ENCODE measurements around the gene STXBP1. TPM values are rescaled to one million over a fixed set of nuclear protein-coding genes. Genes with fewer than 3 reads are reported as not detected.
"Not testable (repeated sequence)": the region's sequence is repeated elsewhere in the genome, so short reads cannot be mapped to it uniquely, and the experiment has no call there.

Gene STXBP1
- total RNA-seq, 2 donors from 2014 or later, result 11.4 to 28.0 TPM

DNA sequence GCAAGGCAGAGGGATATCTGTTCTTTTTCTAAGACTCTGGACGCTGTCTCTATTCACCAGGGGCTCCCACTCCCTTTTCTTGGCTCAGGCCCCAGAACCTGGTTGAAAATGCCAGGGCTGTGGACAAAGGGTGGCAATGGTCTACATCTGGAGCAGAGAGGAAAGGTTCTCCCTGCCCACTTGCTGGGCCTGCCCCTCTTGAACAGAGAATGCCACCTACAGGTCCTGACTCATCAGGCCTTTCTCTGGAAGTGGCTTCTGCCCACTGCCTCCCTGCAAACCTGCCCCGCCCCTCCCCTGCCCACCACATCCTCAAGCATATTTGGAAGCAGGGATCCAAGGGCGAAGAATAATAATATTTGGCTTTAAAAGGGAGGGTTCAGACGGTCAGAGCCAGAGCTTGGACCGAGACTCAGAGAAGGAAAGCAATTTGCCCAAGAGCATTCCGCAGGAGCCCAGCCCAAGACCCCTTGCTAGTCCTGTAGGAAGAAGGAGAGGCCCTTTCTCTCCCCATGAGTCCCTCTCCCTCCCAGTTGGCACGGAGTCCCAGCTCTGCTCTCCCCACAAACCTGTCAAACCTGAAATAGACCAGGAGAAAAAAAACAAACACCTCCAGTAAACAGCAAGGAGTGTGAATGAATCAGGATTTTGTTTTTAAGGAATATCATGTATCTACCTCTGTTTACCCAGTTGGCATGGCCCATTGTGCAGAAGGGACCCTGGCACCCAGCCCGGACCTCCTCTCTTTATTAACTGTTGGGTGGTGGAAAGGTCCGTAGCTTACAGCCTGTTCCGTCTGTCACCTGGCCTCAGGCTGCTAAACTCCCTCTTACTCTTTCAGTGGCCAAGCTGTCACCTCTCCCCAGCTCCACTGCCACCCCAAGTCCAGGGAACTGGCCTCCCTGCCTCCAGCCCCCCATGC, 37.7 kb upstream of the STXBP1 start:
- ATAC-seq (peak in 1 of 2 donors; percentile 6), DNase-seq (ENCODE audit: low spot score in 2 of 2) (no peak)
- Mint-ChIP-seq H3K36me3 (no peaks in the 10 kb centered on the region), H3K9me3 (no peaks in the 10 kb centered on the region), H3K27ac (peak overlapping the region in 1 of 2 donors; percentile 71)

- DNase-seq (ENCODE audit: low spot score in 2 of 2) (no peak), ATAC-seq (no peak)
- H3K36me3 Mint-ChIP-seq, result no peaks in the 10 kb centered on the region
- H3K27ac Mint-ChIP-seq, result peak overlapping the region in 1 of 2 donors; percentile 30
- H3K9me3 Mint-ChIP-seq, result no peaks in the 10 kb centered on the region
Measured at GRCh38 chr9:127575875-127576778, 36.0 kb upstream of the STXBP1 start.

GRCh38 chr9:127577194-127577593, 34.9 kb upstream of the STXBP1 start:
- not testable (repeated sequence) for H3K27ac Mint-ChIP-seq; H3K9me3 Mint-ChIP-seq; H3K36me3 Mint-ChIP-seq; ATAC-seq; DNase-seq (ENCODE audit: low spot score in 2 of 2)

DNA sequence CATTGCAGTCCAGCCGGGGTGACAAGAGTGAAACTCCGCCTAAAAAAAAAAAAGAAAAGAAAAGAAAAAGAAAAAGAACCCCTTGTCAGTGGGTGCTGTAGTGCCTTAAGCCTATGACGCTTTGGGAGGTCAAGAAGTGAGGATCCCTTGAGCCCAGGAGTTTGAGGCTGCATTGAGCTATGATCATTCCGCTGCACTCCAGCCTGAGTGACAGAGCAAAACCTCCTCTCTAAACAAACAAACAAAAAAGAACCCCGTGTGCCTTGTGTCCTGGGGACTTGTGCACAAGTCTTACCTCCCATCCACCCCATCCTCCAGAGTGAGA, 33.5 kb upstream of the STXBP1 start:
- H3K9me3 Mint-ChIP-seq, result no peaks in the 10 kb centered on the region
- DNase-seq (ENCODE audit: low spot score in 2 of 2) (no peak), ATAC-seq (no peak)
- H3K27ac Mint-ChIP-seq, result peak overlapping the region; percentile 57 to 79
- H3K36me3 Mint-ChIP-seq, result no peaks in the 10 kb centered on the region

GRCh38 chr9:127578952-127579853, 32.9 kb upstream of the STXBP1 start:
- Mint-ChIP-seq H3K27ac (peak overlapping the region; percentile 57 to 79), H3K9me3 (no peaks in the 10 kb centered on the region), H3K36me3 (no peaks in the 10 kb centered on the region)
- DNase-seq (ENCODE audit: low spot score in 2 of 2), result peak; percentile 66 to 86
- ATAC-seq, result peak; percentile 98 to 99

DNA sequence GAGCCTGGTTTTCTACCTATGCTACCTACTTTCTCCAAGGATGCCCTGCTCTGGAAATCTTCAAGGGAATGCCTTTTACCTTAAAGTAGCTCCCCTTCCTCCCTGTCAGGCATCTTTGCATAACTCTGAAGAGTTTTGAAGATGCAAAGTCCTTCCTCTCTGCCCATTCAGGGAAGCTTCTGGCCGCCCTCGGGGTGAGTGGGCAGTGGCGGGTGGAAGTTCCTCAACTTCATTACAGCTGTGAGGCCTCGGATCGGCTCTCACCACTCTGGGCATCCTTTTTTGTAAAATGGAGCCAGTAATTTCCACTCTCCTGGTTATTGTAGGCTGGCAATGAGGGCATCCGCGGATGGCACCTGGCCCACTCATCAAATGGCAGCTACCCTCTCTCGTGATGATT, 31.7 kb upstream of the STXBP1 start:
- ATAC-seq (no peak), DNase-seq (ENCODE audit: low spot score in 2 of 2) (no peak)
- H3K36me3 Mint-ChIP-seq, result no peaks in the 10 kb centered on the region
- no peaks in the 10 kb centered on the region for H3K9me3 Mint-ChIP-seq
- no peak overlapping the region for H3K27ac Mint-ChIP-seq

GRCh38 chr9:127580879-127581475, 31.1 kb upstream of the STXBP1 start:
- no peaks in the 10 kb centered on the region for H3K9me3 Mint-ChIP-seq
- DNase-seq (ENCODE audit: low spot score in 2 of 2) (no peak), ATAC-seq (no peak)
- no peak overlapping the region for H3K27ac Mint-ChIP-seq
- no peaks in the 10 kb centered on the region for H3K36me3 Mint-ChIP-seq

DNA sequence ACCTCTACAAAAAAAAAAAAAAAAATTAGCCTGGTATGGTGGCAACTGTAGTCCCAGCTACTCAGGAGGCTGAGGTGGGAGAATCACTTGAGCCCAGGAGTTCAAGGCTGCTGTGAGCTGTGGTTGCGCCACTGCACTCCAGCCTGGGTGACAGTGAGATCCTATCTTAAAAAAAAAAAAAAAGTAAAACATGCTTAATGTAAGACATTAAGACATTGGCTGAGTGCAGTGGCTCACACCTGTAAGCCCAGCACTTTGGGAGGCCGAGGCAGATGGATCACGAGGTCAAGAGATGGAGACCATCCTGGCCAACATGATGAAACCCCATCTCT, 27.6 kb upstream of the STXBP1 start:
- H3K9me3 Mint-ChIP-seq; H3K27ac Mint-ChIP-seq; H3K36me3 Mint-ChIP-seq; ATAC-seq; DNase-seq (ENCODE audit: low spot score in 2 of 2): not testable (repeated sequence)

- H3K36me3 Mint-ChIP-seq, result no peaks in the 10 kb centered on the region
- DNase-seq (ENCODE audit: low spot score in 2 of 2) (no peak), ATAC-seq (no peak)
- no peak overlapping the region for H3K27ac Mint-ChIP-seq
- no peaks in the 10 kb centered on the region for H3K9me3 Mint-ChIP-seq
Measured at GRCh38 chr9:127585161-127585819, 26.8 kb upstream of the STXBP1 start.

GRCh38 chr9:127586096-127586495, 26.0 kb upstream of the STXBP1 start:
- Mint-ChIP-seq H3K9me3 (no peaks in the 10 kb centered on the region), H3K36me3 (no peaks in the 10 kb centered on the region), H3K27ac (no peak overlapping the region)
- no peak for DNase-seq (ENCODE audit: low spot score in 2 of 2)
- peak in 1 of 2 donors; percentile 16 for ATAC-seq

- no peaks in the 10 kb centered on the region for H3K9me3 Mint-ChIP-seq
- DNase-seq (ENCODE audit: low spot score in 2 of 2) (peak in 1 of 2 donors; percentile 60), ATAC-seq (peak; percentile 76 to 79)
- no peaks in the 10 kb centered on the region for H3K36me3 Mint-ChIP-seq
- H3K27ac Mint-ChIP-seq, result no peak overlapping the region
Measured at GRCh38 chr9:127586537-127586936, 25.5 kb upstream of the STXBP1 start.

DNA sequence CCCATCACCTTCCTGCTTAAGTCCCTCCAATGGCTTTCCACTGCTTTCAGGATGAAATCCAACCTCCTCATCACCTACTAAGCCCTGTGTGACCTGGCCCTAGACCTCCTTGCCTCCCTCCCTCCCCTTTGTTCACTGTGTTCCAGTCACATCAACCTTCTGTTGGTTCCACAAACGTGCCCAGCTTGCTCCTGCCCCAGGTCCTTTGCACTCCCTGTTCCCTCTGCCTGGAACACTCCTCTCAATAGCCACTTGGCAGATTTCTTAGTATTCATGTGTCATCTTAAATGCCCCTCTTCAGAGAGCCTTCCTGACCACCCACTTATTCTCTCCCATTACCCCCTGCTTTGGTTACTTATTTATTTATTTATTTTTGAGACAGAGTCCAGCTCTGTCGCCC, 24.1 kb upstream of the STXBP1 start:
- H3K9me3 Mint-ChIP-seq, result no peaks in the 10 kb centered on the region
- H3K36me3 Mint-ChIP-seq, result no peaks in the 10 kb centered on the region
- DNase-seq (ENCODE audit: low spot score in 2 of 2) (no peak), ATAC-seq (no peak)
- H3K27ac Mint-ChIP-seq, result no peak overlapping the region

DNA sequence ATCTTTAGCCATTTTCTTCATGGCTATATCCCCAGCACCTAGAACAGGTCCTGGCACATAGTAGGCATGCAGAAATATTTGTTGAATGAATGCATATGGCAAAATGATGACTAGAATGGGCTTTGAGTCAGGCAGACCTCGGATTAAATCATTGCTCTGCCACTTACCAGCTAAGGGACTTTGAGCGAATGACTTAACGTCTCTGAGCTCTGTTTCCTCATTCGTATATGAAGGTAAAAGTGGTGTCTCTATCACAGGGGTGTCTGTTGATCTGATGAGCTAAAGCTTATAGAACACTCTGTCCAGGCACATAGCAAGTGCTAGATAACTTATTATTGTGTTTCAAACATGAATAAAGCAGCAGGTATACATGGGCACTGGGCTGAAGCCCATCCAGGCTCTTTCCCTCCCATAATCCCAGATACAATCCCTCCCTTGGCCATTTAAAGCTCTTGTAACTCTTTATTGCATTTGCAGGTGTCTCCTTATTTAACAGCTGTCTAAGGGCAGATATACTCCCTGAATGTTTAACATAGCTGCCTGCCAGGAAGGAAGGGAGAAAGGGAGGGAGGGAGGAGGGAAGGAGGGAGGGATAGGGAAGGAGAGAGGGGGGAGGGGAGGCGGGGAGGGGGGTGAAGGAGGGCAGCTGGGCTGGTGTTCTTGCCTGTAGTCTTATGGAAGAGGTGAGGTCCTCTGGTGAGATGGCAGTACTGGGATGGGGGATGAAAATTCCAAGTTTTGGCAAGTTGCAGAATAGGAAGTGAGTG, 23.2 kb upstream of the STXBP1 start:
- H3K36me3 Mint-ChIP-seq, result no peaks in the 10 kb centered on the region
- ATAC-seq, result no peak
- H3K27ac Mint-ChIP-seq, result no peak overlapping the region

GRCh38 chr9:127589955-127590370, 22.1 kb upstream of the STXBP1 start:
- no peaks in the 10 kb centered on the region for H3K36me3 Mint-ChIP-seq
- ATAC-seq, result peak; percentile 46 to 71
- H3K9me3 Mint-ChIP-seq, result no peaks in the 10 kb centered on the region
- DNase-seq (ENCODE audit: low spot score in 2 of 2), result no peak
- H3K27ac Mint-ChIP-seq, result no peak overlapping the region

More for the DNA sequence above, 23.2 kb upstream of the STXBP1 start:
- H3K9me3 Mint-ChIP-seq, result no peaks in the 10 kb centered on the region
- no peak for DNase-seq (ENCODE audit: low spot score in 2 of 2)

- DNase-seq (ENCODE audit: low spot score in 2 of 2), result no peak
- Mint-ChIP-seq H3K36me3 (no peaks in the 10 kb centered on the region), H3K27ac (no peak overlapping the region), H3K9me3 (no peaks in the 10 kb centered on the region)
- no peak for ATAC-seq
Measured at GRCh38 chr9:127595611-127596010, 16.5 kb upstream of the STXBP1 start.

Data from activated naive CD4-positive, alpha-beta T cell treated with anti-CD3 and anti-CD28 coated beads, Interleukin-2, amount 50 U/mL, for 72 hours (primary cell).